Liver (tissue), 9 donors: ENCODE measurements around the gene PAH. TPM values are rescaled to one million over a fixed set of nuclear protein-coding genes. Genes with fewer than 3 reads are reported as not detected.

ENCODE experiments used
- DNase-seq: peaks from one replicate; pipeline ENCODE4 v3.0.0-alpha.2; 2017; ENCODE audit warnings: low spot score
- H3K27ac ChIP-seq, 2 donors: one replicate each; pipeline ENCODE4 v1.7.0; 2013; ENCODE audit warnings: inconsistent platforms in 2 of 2, low read length in 2 of 2, control low read depth in 1 of 2, low read depth in 1 of 2, mild to moderate bottlenecking in 1 of 2
- H3K27me3 ChIP-seq, 4 donors: one replicate each; pipeline versions ENCODE4 v1.6.1 to v1.7.0; 2013; ENCODE audit warnings: low read length in 3 of 4, inconsistent platforms in 1 of 4, mild to moderate bottlenecking in 1 of 4, moderate library complexity in 1 of 4; ENCODE audit not compliant: control insufficient read depth in 4 of 4, insufficient read depth in 4 of 4
- H3K36me3 ChIP-seq, 4 donors: one replicate each; pipeline versions ENCODE4 v1.6.1 to v1.7.0; 2013; ENCODE audit warnings: low read length in 3 of 4, mild to moderate bottlenecking in 3 of 4, low read depth in 1 of 4, moderate library complexity in 1 of 4; ENCODE audit not compliant: control insufficient read depth in 4 of 4, insufficient read depth in 3 of 4
- H3K4me1 ChIP-seq, 4 donors: one replicate each; pipeline versions ENCODE4 v1.6.1 to v1.7.0; 2013; ENCODE audit warnings: low read length in 3 of 4, mild to moderate bottlenecking in 3 of 4, moderate library complexity in 1 of 4; ENCODE audit not compliant: control insufficient read depth in 4 of 4, insufficient read depth in 4 of 4
- H3K4me3 ChIP-seq, 3 donors: one replicate each; pipeline versions ENCODE4 v1.6.1 to v1.7.0; 2013; ENCODE audit warnings: low read length in 3 of 3, control low read depth in 1 of 3, low read depth in 1 of 3, mild to moderate bottlenecking in 1 of 3
- H3K9ac ChIP-seq, 2 donors: one replicate each; pipeline ENCODE4 v1.7.0; 2013; ENCODE audit warnings: low read length in 2 of 2, mild to moderate bottlenecking in 2 of 2, moderate library complexity in 2 of 2, control low read depth in 1 of 2, low read depth in 1 of 2
- H3K9me3 ChIP-seq, 4 donors: one replicate each; pipeline versions ENCODE4 v1.6.1 to v1.7.0; 2013; ENCODE audit warnings: low read length in 3 of 4; ENCODE audit not compliant: control insufficient read depth in 4 of 4
- ATF3 ChIP-seq: IDR thresholded peaks from 2 replicates; pipeline ENCODE4 v1.6.1; 2016; ENCODE audit warnings: antibody characterized with exemption
- EGR1 ChIP-seq, 2 donors: IDR thresholded peaks; 2 replicates each; pipeline ENCODE4 v1.6.1; 2016 to 2018; ENCODE audit warnings: antibody characterized with exemption in 2 of 2, low read depth in 2 of 2
- FOXA1 ChIP-seq: IDR thresholded peaks from 2 replicates; pipeline ENCODE4 v1.6.1; 2016; ENCODE audit warnings: antibody characterized with exemption
- FOXA2 ChIP-seq: IDR thresholded peaks from 2 replicates; pipeline ENCODE4 v1.6.1; 2016; ENCODE audit warnings: antibody characterized with exemption
- GABPA ChIP-seq, 2 donors: IDR thresholded peaks in 1 of 2; conservative IDR thresholded peaks in 1 of 2; 2 replicates each; pipeline ENCODE4 v1.6.1; 2016; ENCODE audit warnings: antibody characterized with exemption in 2 of 2, mild to moderate bottlenecking in 1 of 2, moderate library complexity in 1 of 2
- HNF4A ChIP-seq, 2 donors: conservative IDR thresholded peaks; 2 replicates each; pipeline ENCODE4 v1.6.1; 2016; ENCODE audit warnings: antibody characterized with exemption in 2 of 2, mild to moderate bottlenecking in 2 of 2
- HNF4G ChIP-seq: IDR thresholded peaks from 2 replicates; pipeline ENCODE4 v1.6.1; 2016; ENCODE audit warnings: antibody characterized with exemption
- JUND ChIP-seq, 2 donors: IDR thresholded peaks; 2 replicates each; pipeline ENCODE4 v1.6.1; 2016; ENCODE audit warnings: antibody characterized with exemption in 2 of 2
- MAX ChIP-seq: IDR thresholded peaks from 2 replicates; pipeline ENCODE4 v1.6.1; 2016; ENCODE audit warnings: antibody characterized with exemption
- NR2F2 ChIP-seq: IDR thresholded peaks from 2 replicates; pipeline ENCODE4 v1.6.1; 2016; ENCODE audit warnings: antibody characterized with exemption
- RAD21 ChIP-seq, 2 donors: IDR thresholded peaks; 2 replicates each; pipeline ENCODE4 v1.6.1; 2016; ENCODE audit warnings: antibody characterized with exemption in 2 of 2, mild to moderate bottlenecking in 2 of 2
- REST ChIP-seq: IDR thresholded peaks from 2 replicates; pipeline ENCODE4 v1.6.1; 2016; ENCODE audit warnings: antibody characterized with exemption, mild to moderate bottlenecking
- RXRA ChIP-seq, 2 donors: IDR thresholded peaks; 2 replicates each; pipeline ENCODE4 v1.6.1; 2017 to 2018; ENCODE audit warnings: antibody characterized with exemption in 2 of 2, mild to moderate bottlenecking in 1 of 2
- SP1 ChIP-seq: IDR thresholded peaks from 2 replicates; pipeline ENCODE4 v1.6.1; 2018; ENCODE audit warnings: antibody characterized with exemption, mild to moderate bottlenecking
- TAF1 ChIP-seq: conservative IDR thresholded peaks from 2 replicates; pipeline ENCODE4 v1.6.1; 2016; ENCODE audit warnings: antibody characterized with exemption, mild to moderate bottlenecking
- YY1 ChIP-seq: IDR thresholded peaks from 2 replicates; pipeline ENCODE4 v1.6.1; 2016; ENCODE audit warnings: antibody characterized with exemption, mild to moderate bottlenecking
- WGBS: extraction: QIAGEN DNeasy Blood & Tissue Kit; methylation state at CpG from one replicate; pipeline ENCODE4 v1.1.7; 2013; 5-methylcytosine and 5-hydroxymethylcytosine counted together
- polyA plus RNA-seq, 2 donors: library from polyadenylated mRNA; stranded (reverse) in 1 of 2; unstranded in 1 of 2; fragments of 200-250 nt in 1 of 2; fragments of >200 nt in 1 of 2; fragmentation: Nextera tagmentation in 1 of 2; extraction: Ambion mirVana in 1 of 2; gene quantifications; one replicate each; pipeline versions ENCODE4 v1.2.1 to v1.2.3, GENCODE V29; 2013 to 2015
- total RNA-seq, 2 donors: library from RNA; depleted of rRNA; stranded (reverse); fragments of >200 nt; gene quantifications; one replicate each; pipeline ENCODE4 v1.2.3, GENCODE V29; 2014
- TF ChIP-seq, protein P1 (sequence below): fragments of 150-350 bp; IDR thresholded peaks from 2 replicates; pipeline ENCODE4 v1.5.1; 2017; ENCODE audit warnings: improper control_type of control experiment, low read depth, low read length; ENCODE audit not compliant: missing input control
- TF ChIP-seq, protein P2 (sequence below): IDR thresholded peaks from 2 replicates; pipeline ENCODE4 v1.6.1; 2016; ENCODE audit warnings: antibody characterized with exemption
- donor health status: healthy.
- donor health status: healthy.
- donor health status: healthy.
- donor health status: healthy.
- donor health status: healthy.

Gene PAH
- total and polyA plus RNA-seq, 4 donors, result 327 to 696 (median 568) TPM

GRCh38 chr12:102871014-102871413 is 46.0 kb downstream of the PAH start:
- no peak for DNase-seq
- H3K27ac ChIP-seq, result no peak overlapping the region
- H3K4me3 ChIP-seq, result no peak overlapping the region
- H3K9me3 ChIP-seq, result no peaks in the 10 kb centered on the region
- no peak for TF ChIP-seq FOXA2
- no peak for TF ChIP-seq ATF3
- no peak for TF ChIP-seq RAD21 (IDR thresholded peaks at IDR 0.05)
- TF ChIP-seq MAX, result no peak
- TF ChIP-seq HNF4G, result no peak
- TF ChIP-seq, protein P1, sequence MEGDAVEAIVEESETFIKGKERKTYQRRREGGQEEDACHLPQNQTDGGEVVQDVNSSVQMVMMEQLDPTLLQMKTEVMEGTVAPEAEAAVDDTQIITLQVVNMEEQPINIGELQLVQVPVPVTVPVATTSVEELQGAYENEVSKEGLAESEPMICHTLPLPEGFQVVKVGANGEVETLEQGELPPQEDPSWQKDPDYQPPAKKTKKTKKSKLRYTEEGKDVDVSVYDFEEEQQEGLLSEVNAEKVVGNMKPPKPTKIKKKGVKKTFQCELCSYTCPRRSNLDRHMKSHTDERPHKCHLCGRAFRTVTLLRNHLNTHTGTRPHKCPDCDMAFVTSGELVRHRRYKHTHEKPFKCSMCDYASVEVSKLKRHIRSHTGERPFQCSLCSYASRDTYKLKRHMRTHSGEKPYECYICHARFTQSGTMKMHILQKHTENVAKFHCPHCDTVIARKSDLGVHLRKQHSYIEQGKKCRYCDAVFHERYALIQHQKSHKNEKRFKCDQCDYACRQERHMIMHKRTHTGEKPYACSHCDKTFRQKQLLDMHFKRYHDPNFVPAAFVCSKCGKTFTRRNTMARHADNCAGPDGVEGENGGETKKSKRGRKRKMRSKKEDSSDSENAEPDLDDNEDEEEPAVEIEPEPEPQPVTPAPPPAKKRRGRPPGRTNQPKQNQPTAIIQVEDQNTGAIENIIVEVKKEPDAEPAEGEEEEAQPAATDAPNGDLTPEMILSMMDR, result no peak
- no peak for TF ChIP-seq SP1
- TF ChIP-seq TAF1, result no peak
- no peak for TF ChIP-seq JUND (IDR thresholded peaks at IDR 0.05)
- TF ChIP-seq NR2F2, result no peak
- TF ChIP-seq RXRA (IDR thresholded peaks at IDR 0.05), result no peak
- WGBS, result 78% methylated on average over 2 of the region's 2 CpGs
- no peaks in the 10 kb centered on the region for H3K27me3 ChIP-seq
- no peak overlapping the region for H3K9ac ChIP-seq
- H3K4me1 ChIP-seq, result peaks cover 0 to 2% (median 0%) of the 10 kb centered on the region in 4 donors
- H3K36me3 ChIP-seq, result peaks cover 8 to 52% (median 35%) of the 10 kb centered on the region in 4 donors

- Histone ChIP-seq H3K27ac (no peak overlapping the region), H3K36me3 (peaks cover 8 to 47% (median 31%) of the 10 kb centered on the region in 4 donors), H3K9me3 (no peaks in the 10 kb centered on the region), H3K4me1 (no peaks in the 10 kb centered on the region), H3K4me3 (no peak overlapping the region), H3K27me3 (no peaks in the 10 kb centered on the region), H3K9ac (no peak overlapping the region)
- TF ChIP-seq, protein P2, sequence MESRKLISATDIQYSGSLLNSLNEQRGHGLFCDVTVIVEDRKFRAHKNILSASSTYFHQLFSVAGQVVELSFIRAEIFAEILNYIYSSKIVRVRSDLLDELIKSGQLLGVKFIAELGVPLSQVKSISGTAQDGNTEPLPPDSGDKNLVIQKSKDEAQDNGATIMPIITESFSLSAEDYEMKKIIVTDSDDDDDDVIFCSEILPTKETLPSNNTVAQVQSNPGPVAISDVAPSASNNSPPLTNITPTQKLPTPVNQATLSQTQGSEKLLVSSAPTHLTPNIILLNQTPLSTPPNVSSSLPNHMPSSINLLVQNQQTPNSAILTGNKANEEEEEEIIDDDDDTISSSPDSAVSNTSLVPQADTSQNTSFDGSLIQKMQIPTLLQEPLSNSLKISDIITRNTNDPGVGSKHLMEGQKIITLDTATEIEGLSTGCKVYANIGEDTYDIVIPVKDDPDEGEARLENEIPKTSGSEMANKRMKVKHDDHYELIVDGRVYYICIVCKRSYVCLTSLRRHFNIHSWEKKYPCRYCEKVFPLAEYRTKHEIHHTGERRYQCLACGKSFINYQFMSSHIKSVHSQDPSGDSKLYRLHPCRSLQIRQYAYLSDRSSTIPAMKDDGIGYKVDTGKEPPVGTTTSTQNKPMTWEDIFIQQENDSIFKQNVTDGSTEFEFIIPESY, result no peak
- TF ChIP-seq MAX, result no peak
- TF ChIP-seq SP1, result no peak
- TF ChIP-seq ATF3, result no peak
- TF ChIP-seq EGR1 (IDR thresholded peaks at IDR 0.05; ENCODE audit: low read depth in 2 of 2), result no peak
- no peak for TF ChIP-seq YY1
- TF ChIP-seq TAF1, result no peak
- no peak for TF ChIP-seq NR2F2
- no peak for TF ChIP-seq FOXA1
- TF ChIP-seq HNF4A (conservative IDR thresholded peaks at IDR 0.05), result no peak
- no peak for TF ChIP-seq HNF4G
- TF ChIP-seq RAD21 (IDR thresholded peaks at IDR 0.05), result no peak
- no peak for TF ChIP-seq REST
- no peak for TF ChIP-seq FOXA2
- no peak for TF ChIP-seq JUND (IDR thresholded peaks at IDR 0.05)
- TF ChIP-seq GABPA (IDR thresholded peaks at IDR 0.05 in 1 of 2, conservative IDR thresholded peaks at IDR 0.05 in 1 of 2), result no peak
- TF ChIP-seq RXRA (IDR thresholded peaks at IDR 0.05), result no peak
- TF ChIP-seq, protein P1, result no peak
- WGBS, result 25% methylated on average over 3 of the region's 3 CpGs
- no peak for DNase-seq
Observed at GRCh38 chr12:102869571-102869970, 47.5 kb downstream of the PAH start.
